Stimulated activated CD4-positive, alpha-beta T cell treated with anti-CD3 and anti-CD28 coated beads, Interleukin-12 subunit alpha, Interleukin-12 subunit beta, amount 100 ng/mL, for 48 hours (primary cell): Measurements from ENCODE around the gene KLRF2.

Experiments
- DNase-seq, 3 donors: peaks; one replicate each; pipeline ENCODE4 v3.0.0-alpha.2; 2020; ENCODE audit warnings: low read depth in 2 of 3, low spot score in 1 of 3

Gene KLRF2

GRCh38 chr12:9883175-9883574 is 1.9 kb downstream of the KLRF2 start:
- DNase-seq = no peak

- DNase-seq = no peak
Observed at GRCh38 chr12:9888665-9889273, 7.5 kb downstream of the KLRF2 start.

GRCh38 chr12:9895215-9895971 is 14.1 kb downstream of the KLRF2 start:
- DNase-seq = no peak

GRCh38 chr12:9897535-9897934 is 16.2 kb downstream of the KLRF2 start:
- DNase-seq = no peak

- no peak for DNase-seq
Observed at GRCh38 chr12:9899209-9899608, 17.9 kb downstream of the KLRF2 start.

GRCh38 chr12:9900930-9901329 is 19.6 kb downstream of the KLRF2 start:
- no peak for DNase-seq

- DNase-seq = no peak
Observed at GRCh38 chr12:9902539-9903228, 21.4 kb downstream of the KLRF2 start.

- DNase-seq = peak in 1 of 3 donors; percentile 22
Observed at GRCh38 chr12:9906873-9907272, 25.6 kb downstream of the KLRF2 start.

- no peak for DNase-seq
Observed at GRCh38 chr12:9907769-9908168, 26.5 kb downstream of the KLRF2 start.

GRCh38 chr12:9908350-9908749 is 27.1 kb downstream of the KLRF2 start:
- DNase-seq = no peak

GRCh38 chr12:9909724-9910123 is 28.4 kb downstream of the KLRF2 start:
- no peak for DNase-seq

- no peak for DNase-seq
Observed at GRCh38 chr12:9910716-9911421, 29.6 kb downstream of the KLRF2 start.

- no peak for DNase-seq
Observed at GRCh38 chr12:9911708-9912107, 30.4 kb downstream of the KLRF2 start.

- DNase-seq = no peak
Observed at GRCh38 chr12:9919443-9919842, 38.2 kb downstream of the KLRF2 start.

- no peak for DNase-seq
Observed at GRCh38 chr12:9920451-9920850, 39.2 kb downstream of the KLRF2 start.

GRCh38 chr12:9922429-9922828 is 41.1 kb downstream of the KLRF2 start:
- no peak for DNase-seq

- DNase-seq = no peak
Observed at GRCh38 chr12:9925705-9926393, 44.6 kb downstream of the KLRF2 start.

- DNase-seq = no peak
Observed at GRCh38 chr12:9926876-9927275, 45.6 kb downstream of the KLRF2 start.

GRCh38 chr12:9928607-9929006 is 47.3 kb downstream of the KLRF2 start:
- DNase-seq = no peak

- no peak for DNase-seq
Observed at GRCh38 chr12:9931245-9931644, 50.0 kb downstream of the KLRF2 start.

- no peak for DNase-seq
Observed at GRCh38 chr12:9932270-9932669, 51.0 kb downstream of the KLRF2 start, which contains the start of gene CLEC2A. Gene CLEC2A, minus strand, starts transcription at chr12:9932370. Its CDS starts 41 bp downstream, at chr12:9932329.
